Stimulated activated CD8-positive, alpha-beta memory T cell treated with anti-CD3 and anti-CD28 coated beads, Interleukin-7, amount 100 ng/mL, for 48 hours (primary cell): Measurements from ENCODE around the gene GPC6.

ENCODE experiments used
- DNase-seq, 2 donors: peaks; one replicate each; pipeline ENCODE4 v3.0.0-alpha.2; 2020; ENCODE audit warnings: low read depth in 1 of 2; ENCODE audit errors: extremely low read depth in 1 of 2

Gene GPC6

DNA sequence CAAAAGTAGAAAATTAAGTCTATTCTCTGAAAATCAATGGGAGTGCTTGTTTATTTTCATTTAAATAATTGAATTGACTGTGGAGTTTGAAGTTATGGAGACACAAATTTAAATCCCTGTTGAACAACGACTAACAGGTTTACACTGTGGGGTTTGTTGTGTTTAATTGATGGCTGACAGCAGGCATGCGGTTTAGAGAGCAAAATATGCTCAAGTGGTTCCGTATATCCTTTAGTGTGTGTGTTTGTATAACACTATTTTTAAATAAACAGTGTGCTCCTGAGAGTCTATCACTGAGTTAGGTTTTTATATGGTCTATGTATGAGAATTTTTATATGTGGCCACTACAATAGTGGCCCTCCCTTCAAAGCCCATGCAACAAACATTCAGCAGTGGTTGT is 332.0 kb downstream of the GPC6 start:
- DNase-seq = no peak

DNA sequence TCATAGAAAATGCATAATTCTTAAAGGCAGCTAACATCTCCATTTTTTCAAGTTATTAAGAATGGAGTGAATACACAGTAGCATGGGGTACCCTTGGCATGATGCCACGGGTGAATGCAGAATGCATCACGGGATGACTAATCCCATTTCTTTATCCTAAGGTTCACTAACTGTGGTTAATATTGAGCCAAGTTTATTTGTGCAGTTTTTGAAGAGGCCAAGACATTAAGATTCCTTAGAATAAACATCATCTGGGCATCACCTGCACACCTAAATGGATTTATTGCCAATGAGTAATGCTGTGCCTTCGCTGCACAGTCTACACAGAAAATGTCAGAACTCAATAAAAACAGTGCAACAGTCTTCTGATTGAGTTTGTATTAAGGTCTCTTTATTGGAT is 333.1 kb downstream of the GPC6 start:
- DNase-seq = no peak

DNA sequence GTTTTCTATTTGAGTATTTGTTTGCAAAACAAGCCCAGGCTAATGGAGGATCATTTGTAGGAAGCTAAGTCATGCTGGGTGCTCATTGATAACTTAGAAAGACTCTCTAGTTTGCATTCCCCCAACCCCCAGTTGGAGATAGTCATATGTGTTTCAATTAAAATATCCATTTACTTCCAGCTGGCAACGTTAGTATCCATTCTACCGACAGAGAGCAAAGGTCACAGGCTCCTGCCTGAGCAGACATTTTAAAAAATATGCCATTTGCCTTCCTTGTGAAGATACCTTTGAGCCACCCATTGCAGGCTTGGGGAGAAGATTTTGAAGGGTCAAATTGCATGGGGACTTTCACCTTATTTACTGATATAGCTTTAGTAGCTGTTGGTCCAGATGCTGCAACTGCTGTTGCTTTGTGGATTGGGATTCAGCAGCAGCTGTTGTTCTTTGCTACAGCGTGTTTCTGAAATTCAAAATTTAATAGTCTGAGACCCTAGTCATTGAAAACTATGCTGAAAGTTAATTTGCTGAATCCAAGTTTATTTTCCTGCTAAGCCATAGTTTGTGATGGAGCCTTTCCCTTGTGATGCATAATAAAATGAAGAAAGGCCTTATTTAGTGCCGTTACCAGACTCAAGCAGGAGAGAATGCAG is 335.1 kb downstream of the GPC6 start:
- DNase-seq = no peak

DNA sequence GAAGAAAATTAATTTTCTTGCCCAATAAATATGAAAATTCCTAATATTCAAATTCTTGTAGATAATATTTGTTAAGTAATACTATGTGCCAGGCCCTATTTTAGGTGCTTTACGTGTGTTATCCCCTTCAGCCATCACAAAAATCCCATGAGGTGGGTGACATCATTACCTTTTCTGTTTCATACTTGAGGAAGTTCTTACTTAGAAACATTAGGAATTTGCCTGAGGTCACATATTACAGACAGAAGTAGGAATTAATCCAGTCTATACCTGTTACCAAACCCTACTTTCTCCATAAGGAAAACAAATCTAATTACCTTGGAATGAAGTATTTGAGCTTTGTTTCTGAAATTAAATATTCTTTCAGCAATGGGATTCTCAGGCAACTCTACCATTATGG is 336.1 kb downstream of the GPC6 start:
- DNase-seq = no peak

DNA sequence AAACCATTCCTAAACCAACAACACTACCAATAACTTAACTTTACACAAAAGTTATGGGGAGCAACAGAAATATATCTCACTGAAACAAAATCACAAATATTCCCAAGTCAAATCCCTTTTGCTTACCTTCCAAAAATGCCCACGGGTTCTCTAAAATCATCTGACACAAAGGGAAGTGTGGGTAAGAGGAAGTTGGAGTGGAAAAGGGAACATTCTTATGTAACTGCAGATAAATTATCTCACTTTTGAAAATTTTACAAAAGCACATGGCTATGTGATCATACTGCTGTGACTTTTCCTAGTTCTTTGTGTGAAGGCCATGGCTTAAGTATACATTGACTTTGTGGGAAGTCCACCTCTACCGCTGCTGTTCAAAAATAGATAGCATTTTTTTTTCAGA is 350.5 kb downstream of the GPC6 start:
- no peak for DNase-seq

DNA sequence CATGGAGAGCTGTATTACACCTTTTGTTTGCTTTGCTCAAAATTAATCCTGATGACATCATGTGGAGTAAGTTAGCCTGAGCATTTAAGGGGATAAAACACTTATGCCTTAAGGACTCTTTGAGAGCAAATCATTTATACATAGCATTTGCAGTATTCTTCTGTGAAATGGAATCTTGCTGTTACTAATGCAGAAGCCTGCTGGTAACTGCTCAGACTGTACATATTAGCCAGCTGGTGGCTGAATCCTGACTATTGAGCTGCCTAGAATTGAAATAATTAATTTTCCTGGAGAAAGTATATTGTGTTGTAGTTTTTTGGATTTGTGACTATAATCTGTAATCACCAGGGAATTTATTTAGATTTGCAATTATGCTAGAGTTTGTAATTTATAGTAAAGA is 363.2 kb downstream of the GPC6 start:
- no peak for DNase-seq

DNA sequence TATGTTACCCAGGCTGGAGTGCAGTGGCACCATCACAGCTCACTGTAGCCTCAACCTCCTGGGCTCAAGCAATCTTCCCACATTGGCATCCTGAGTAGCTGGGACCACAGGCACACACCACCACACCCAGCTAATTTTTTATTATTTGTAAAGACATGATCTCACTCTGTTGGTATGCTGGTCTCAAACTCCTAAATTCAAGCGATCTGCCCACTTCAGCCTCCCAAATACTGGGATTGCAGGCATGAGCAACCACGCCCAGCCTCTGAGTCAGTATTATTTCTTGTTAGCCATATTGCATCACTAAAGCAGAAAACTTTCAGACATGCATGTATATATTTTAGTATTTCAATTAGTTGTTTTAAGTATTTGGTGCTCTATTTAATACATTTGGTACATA is 376.4 kb downstream of the GPC6 start:
- no peak for DNase-seq

DNA sequence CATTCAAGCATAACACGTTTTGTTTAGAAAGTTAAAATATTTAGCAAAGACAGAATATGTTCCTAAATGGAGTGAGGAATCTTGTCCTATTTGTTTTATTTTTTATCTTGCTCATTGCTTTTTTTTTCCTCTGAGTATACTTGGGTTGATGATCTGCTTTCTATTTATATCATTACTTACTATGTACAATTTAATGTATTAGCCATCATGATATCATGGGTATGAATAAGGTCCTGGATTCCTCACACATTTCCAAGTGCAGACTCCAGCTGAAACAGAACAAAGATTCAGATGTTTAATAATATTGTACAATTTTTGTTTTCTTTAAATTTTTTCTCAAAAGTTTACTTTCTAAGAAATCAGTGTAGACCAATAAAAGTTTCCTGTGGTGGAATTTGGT is 388.2 kb downstream of the GPC6 start:
- no peak for DNase-seq

DNA sequence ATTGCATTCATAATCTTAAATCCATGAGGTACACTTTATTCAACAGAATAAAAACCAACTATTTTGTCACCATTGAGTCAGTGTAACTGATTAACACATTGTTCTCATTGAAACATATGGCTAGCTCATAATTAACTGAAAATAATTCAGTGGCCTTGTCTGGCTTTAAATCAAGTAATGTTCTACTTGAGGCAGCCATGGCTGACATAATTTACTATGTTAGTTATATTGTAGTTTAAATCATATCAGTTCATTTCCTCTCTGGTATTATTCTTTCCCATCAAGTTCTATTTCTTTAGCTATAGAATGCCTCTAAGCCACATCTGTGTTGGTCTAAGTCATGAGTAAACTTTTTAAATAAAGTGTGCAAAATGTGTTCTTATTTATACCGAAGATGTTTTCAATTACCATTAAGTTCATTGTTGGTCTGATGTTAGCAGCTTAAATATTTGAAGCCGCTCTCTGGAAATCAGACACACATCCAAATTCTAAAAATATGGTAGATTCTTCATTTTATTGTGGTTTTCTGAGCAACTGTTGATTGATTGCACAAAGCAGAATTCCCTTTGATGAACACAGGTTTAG is 393.7 kb downstream of the GPC6 start:
- no peak for DNase-seq

DNA sequence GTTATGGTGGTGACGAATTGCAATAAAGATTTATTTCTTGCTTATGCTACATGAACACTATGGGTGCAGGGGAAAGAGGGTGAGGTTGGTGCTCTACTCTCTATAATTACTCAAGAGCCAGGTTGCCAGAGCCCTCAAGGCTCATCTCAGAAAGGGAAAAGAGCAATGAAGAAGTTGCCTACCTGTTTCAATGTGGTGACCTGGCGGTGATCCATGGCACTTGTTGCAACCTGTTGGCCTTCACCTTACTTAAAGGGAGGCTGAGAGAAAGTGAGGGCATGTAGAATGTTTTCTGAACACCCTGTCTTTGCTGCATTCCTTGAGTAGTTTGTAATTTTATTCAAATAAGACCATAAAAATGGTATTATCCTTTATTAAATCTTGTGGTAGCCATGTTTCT is 394.4 kb downstream of the GPC6 start:
- no peak for DNase-seq

DNA sequence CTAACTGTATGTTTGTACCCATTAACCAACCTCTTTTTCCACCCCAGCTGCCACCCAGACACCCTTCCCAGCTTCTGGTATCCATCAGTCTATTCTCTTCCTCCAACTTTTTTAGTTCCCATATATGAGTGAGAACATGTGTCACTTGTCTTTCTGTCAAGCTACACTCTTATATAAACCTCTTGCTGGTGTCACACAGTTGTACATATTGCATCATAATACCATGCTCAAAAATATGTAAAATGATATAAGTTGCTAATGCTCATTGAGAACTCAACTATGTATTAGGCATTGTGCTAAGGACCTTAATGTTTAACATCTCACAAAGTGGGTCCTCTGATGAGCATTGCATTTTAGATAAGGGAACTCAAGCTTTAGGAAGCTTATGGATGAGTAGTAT is 395.4 kb downstream of the GPC6 start:
- no peak for DNase-seq

DNA sequence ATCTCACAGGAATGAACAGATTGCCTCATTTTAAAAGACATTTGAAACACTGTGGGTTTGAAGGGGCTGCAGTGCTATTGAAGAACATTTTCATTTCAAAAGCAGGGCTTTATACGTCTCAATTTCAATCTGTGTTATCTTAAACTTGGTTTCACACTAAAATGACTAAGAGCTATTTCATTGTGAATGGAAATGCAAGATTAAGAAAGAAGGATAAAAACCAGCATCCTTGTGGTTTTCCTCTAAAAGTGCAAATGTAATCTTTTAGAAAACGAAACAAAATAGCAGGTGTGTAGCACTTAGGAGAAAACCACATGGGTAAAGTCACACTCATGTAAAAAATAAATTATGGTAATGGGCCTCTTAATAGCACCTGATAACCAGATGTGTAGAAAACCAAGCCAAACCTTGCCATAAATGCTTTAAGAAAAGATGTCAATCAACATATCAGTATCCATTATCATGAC is 397.7 kb downstream of the GPC6 start:
- DNase-seq = no peak

DNA sequence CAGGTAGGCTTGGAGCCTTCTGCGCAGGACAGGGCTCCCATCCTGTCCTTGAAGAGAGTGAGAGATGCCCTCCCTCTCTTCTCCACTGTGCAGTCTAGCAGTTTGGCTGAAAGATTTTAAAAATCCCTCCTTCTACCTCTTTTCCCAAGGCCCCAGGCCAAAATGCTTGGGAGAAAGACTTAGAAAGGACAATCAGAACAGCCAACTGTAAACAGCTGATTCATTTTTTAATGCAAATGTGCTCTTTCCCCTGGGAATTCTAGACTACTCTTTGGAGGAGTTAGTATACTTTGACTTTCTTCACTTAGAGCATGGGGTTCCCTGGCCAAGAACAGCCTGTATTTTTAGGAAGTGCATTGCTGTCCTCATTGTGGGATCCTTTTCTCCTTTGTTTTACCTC is 398.9 kb downstream of the GPC6 start:
- DNase-seq = no peak

DNA sequence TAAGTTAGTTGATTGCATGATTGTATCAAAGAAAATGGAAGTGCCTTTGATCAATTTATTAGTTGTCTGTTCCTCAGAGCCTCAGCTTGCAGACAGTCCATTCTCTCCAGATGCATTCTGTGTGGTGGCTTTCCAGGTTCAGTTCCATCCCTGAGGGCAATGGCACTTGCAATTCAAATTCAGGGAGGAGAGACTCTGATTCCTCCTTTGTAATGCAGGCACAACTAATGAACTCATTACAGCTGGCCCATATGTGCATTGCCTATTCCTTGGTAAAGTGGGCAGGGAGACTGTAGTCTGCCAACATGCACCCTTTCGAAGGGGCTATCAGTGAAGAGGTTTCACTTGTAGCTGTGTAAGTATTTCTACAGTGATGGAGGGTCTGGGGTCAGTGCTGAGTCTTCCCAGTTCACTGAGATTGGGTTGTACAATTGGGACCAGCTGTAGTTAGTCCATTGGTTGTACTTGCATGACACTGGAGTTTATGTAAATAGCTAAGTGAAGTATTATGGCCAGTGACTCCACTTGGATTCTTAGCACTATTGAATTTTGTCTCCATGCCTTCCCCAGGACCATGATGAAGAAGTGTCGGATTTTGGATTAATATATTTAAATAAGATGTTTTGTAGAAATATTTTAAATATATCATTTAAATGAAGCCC is 401.7 kb downstream of the GPC6 start:
- no peak for DNase-seq

DNA sequence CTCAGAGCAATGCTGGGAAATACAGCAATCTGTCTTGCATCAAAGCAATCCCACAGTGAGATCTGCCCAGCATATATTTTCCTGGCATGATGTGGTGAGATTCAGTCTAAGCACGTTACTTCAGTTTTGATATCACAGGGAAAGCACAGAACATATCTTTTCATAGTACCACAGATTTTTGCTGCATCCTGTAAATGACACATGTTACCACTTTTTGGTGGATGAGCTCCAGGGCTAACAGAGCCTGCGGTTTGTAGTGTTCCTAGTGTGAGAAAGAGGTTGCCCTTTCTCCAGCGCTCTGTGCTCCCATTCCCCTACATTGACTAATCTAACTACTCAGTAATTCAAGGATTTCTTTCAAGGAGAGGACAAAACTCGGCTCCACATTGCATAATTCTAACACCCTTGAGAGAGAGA is 409.0 kb downstream of the GPC6 start:
- no peak for DNase-seq

DNA sequence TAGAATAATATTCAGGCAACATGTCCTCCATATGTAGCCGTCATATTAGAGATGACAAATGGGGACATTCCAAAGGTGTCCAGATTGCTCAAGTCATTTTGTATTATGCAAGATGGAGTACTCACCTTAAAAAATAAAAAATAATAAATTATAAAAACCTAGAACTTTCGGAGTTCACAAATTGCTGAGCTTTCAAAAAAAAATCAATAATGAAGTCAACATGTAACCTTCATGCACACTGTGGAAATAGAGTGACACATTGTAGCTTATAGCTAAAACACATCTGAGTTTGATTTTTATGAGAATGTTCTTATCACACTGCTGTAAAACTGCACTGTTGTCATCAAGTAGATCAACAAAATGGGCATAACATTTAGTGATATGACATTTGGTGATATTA is 411.2 kb downstream of the GPC6 start:
- DNase-seq = no peak

DNA sequence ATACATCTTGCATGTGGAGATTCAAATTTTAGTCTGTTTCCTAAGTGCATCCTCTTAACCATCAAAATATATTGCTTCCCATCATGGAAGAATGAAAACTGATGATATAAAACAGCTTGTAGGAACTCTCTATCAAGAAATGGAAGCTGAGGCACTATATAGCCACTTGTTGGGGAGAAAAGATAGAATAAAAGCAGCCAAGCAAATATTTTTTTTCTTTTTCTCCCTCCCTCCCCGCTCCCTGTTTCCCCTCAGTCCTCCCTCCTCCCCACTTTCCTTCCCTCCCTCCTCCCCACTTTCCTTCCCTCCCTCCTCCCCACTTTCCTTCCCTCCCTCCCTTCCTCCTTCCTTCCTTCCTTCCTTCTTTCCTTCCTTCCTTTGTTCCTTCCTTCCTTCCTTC is 413.8 kb downstream of the GPC6 start:
- DNase-seq = no peak

DNA sequence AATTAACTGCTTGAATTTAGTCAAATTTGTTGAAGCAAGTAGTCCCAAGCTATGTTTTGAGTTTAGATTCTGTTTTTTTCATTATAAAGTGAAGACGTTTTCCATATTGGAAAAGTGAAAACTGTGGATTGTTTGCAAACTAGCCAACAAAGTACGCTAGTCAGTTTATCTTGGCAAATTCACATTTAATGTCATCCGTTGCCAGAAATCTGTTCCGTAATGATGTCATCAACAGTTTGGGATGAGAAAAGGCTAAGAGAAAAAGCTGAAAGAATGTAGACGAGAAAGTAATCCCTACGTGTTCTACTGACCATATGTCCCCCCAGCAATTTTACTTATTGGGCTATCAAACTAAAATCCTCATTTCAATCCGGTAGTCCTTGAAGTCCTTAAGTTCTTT is 419.6 kb downstream of the GPC6 start:
- DNase-seq = no peak

DNA sequence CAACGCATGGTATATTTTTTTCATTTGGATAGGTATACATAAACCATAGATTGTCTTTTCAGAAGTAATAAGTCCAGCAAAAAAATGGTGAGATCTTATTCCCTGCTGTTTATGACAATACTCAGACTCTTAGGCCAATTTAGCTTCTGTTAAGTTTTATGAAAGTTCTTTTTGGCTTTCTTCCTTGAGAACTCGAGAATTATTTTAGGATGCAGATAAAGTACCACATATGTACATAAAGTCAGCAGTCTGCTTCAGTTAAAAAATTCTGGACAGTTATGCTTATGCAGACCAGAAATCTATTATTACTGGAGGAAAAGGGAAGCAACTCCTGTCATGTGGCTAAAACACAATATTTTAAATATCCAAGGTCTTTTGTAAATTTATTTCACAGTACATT is 422.9 kb downstream of the GPC6 start:
- DNase-seq = no peak

DNA sequence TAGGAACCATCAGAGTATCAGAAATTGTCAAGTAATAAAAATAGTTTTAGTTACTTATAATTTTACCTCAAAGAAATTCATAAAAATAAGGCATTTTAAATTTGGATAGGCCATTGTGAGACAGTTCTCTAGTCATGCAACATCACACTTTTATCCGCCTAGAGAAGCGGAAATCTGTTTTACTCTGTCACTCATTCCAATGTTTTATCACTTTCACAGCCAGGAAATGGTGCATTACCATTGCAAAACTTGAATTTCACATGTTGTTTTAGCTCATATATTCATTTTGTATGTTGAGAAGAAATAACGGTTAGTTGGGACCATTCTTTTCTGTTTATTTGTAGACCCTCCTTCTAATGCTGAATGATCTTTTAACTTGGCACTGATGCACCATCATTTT is 427.2 kb downstream of the GPC6 start:
- no peak for DNase-seq

DNA sequence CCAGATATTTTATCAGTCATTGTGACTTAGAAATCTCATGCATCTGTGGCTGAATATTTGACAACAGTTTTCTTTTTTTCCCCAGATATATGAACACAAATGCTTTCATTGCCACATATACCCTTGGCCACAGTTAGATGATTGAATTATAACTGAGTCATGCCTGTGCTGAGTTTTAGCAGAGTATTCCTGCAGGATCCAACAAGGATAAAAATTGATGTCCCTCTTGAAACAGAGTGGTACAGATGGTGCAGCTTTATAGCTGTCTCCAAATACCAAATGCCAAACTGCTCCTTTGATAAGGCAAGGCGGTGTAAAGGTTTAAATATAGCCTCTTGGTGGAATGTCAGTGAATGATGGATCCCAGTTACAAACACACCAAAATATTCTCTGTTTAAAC is 428.5 kb downstream of the GPC6 start:
- DNase-seq = no peak

DNA sequence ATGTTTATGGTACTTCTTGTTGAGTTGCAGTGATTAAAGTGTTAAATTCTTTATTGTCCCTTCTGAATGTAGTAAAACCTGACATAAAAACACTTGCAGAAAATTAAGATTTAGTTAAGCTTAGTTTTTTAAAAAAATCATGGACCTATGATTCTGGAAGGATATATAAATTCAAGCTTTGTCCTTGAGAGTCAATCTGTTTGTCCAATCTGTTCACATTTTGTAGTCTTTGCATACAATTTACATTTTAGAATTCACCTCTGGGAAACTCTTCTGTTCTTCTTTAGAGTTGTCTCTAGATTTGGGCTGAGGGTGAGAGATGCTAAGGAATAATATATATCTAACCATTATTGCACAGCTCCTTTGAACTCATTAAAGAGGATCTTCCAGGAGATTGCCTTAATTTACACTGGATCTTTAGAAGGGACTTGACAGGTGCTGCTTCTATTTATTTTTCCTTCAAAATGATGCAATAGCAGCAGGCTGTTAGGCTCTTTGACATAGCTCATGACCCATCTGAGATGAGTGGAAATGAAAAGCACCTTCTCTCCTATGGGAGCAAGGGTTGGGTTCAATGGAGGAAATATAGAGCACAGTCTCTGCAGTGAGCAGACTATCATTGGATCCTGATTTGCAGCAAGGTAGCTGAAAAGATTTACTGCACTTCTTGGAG is 433.9 kb downstream of the GPC6 start:
- no peak for DNase-seq
